Esophagus (tissue), 2 donors: ENCODE results near the gene CX3CL1. TPM values are rescaled to one million over a fixed set of nuclear protein-coding genes. Genes with fewer than 3 reads are reported as not detected.
"Not testable (repeated sequence)": the region's sequence is repeated elsewhere in the genome, so short reads cannot be mapped to it uniquely, and the experiment has no call there.

Source experiments
- H3K27ac ChIP-seq, 2 donors: one replicate each; pipeline ENCODE4 v1.5.1; 2013; ENCODE audit warnings: low read depth in 2 of 2, mild to moderate bottlenecking in 2 of 2, inconsistent platforms in 1 of 2, low read length in 1 of 2, moderate library complexity in 1 of 2
- H3K27me3 ChIP-seq, 2 donors: one replicate each; pipeline ENCODE4 v1.6.1; 2013; ENCODE audit warnings: low read length in 2 of 2, control low read depth in 1 of 2, mild to moderate bottlenecking in 1 of 2; ENCODE audit not compliant: insufficient read depth in 2 of 2, control insufficient read depth in 1 of 2
- H3K36me3 ChIP-seq, 2 donors: one replicate each; pipeline ENCODE4 v1.6.1; 2013; ENCODE audit warnings: low read length in 1 of 2; ENCODE audit not compliant: control insufficient read depth in 2 of 2, insufficient read depth in 2 of 2
- H3K4me1 ChIP-seq, 2 donors: one replicate each; pipeline ENCODE4 v1.6.1; 2013; ENCODE audit warnings: low read length in 1 of 2; ENCODE audit not compliant: control insufficient read depth in 2 of 2, insufficient read depth in 2 of 2
- H3K4me3 ChIP-seq, 2 donors: one replicate each; pipeline ENCODE4 v1.5.1; 2013; ENCODE audit warnings: low read length in 2 of 2, mild to moderate bottlenecking in 2 of 2, low read depth in 1 of 2, moderate library complexity in 1 of 2
- H3K9me3 ChIP-seq, 2 donors: one replicate each; pipeline ENCODE4 v1.6.1; 2013; ENCODE audit warnings: mild to moderate bottlenecking in 2 of 2, low read depth in 1 of 2, low read length in 1 of 2, moderate library complexity in 1 of 2; ENCODE audit not compliant: control insufficient read depth in 2 of 2, insufficient read depth in 1 of 2
- WGBS, 2 donors: extraction: QIAGEN DNeasy Blood & Tissue Kit; methylation state at CpG; one replicate each; pipeline ENCODE4 v1.1.7; 2013; 5-methylcytosine and 5-hydroxymethylcytosine counted together
- polyA plus RNA-seq, 2 donors: library from polyadenylated mRNA; stranded (reverse); fragments of 200-250 nt; gene quantifications; one replicate each; pipeline ENCODE4 v1.2.3, GENCODE V29; 2013
- donor health status: healthy with polysubstance abuse.
- donor health status: Bipolar disorder and iron deficiency.

The CX3CL1 gene
- polyA plus RNA-seq, 2 donors = 5.0 to 5.9 TPM

GRCh38 chr16:57396786-57397185 lies 24.5 kb downstream of the CX3CL1 start:
- Histone ChIP-seq H3K9me3 (no peaks in the 10 kb centered on the region), H3K4me3 (no peak overlapping the region), H3K36me3 (no peaks in the 10 kb centered on the region), H3K27me3 (no peaks in the 10 kb centered on the region), H3K27ac (no peak overlapping the region), H3K4me1 (peaks cover 0 to 15% of the 10 kb centered on the region in 2 donors)
- WGBS, 2 donors = 60 to 68% methylated on average over 4 of the region's 4 CpGs

- not testable (repeated sequence) for H3K27me3 ChIP-seq, H3K36me3 ChIP-seq, H3K4me3 ChIP-seq, H3K9me3 ChIP-seq, H3K27ac ChIP-seq
- peaks cover 0 to 12% of the 10 kb centered on the region in 2 donors for H3K4me1 ChIP-seq
- WGBS, 2 donors = 66 to 78% methylated on average over 4 of the region's 4 CpGs
Observed at GRCh38 chr16:57397493-57397892, 25.2 kb downstream of the CX3CL1 start.

- Histone ChIP-seq H3K4me1 (no peaks in the 10 kb centered on the region), H3K36me3 (no peaks in the 10 kb centered on the region), H3K4me3 (no peak overlapping the region), H3K27ac (no peak overlapping the region), H3K27me3 (no peaks in the 10 kb centered on the region), H3K9me3 (no peaks in the 10 kb centered on the region)
- WGBS, 2 donors = 58 to 68% methylated on average over 7 of the region's 7 CpGs
Observed at GRCh38 chr16:57401943-57402640, 29.8 kb downstream of the CX3CL1 start.

GRCh38 chr16:57403965-57404817 lies 31.9 kb downstream of the CX3CL1 start, which contains the start of gene CCL17:
CCL17 (plus strand) TSS chr16:57404767; CDS start chr16:57413933, 9,166 bp downstream.
- H3K27me3 ChIP-seq = no peaks in the 10 kb centered on the region
- no peak within 1 kb of the TSS for H3K27ac ChIP-seq
- H3K4me3 ChIP-seq = no peak within 1 kb of the TSS
- no peaks in the 10 kb centered on the region for H3K9me3 ChIP-seq
- WGBS, 2 donors = 76 to 80% methylated on average over 17 of the region's 17 CpGs
- H3K4me1 ChIP-seq = no peaks in the 10 kb centered on the region
- no peaks in the 10 kb centered on the region for H3K36me3 ChIP-seq

- Histone ChIP-seq H3K9me3 (no peaks in the 10 kb centered on the region), H3K27ac (no peak overlapping the region), H3K4me3 (no peak overlapping the region), H3K27me3 (no peaks in the 10 kb centered on the region), H3K36me3 (no peaks in the 10 kb centered on the region), H3K4me1 (peaks cover 0 to 3% of the 10 kb centered on the region in 2 donors)
- WGBS, 2 donors = 68 to 80% methylated on average over 3 of the region's 3 CpGs
Observed at GRCh38 chr16:57405097-57405496, 32.8 kb downstream of the CX3CL1 start.

GRCh38 chr16:57406881-57407280 lies 34.6 kb downstream of the CX3CL1 start:
- H3K27me3 ChIP-seq = no peaks in the 10 kb centered on the region
- no peaks in the 10 kb centered on the region for H3K36me3 ChIP-seq
- no peaks in the 10 kb centered on the region for H3K9me3 ChIP-seq
- no peak overlapping the region for H3K4me3 ChIP-seq
- no peak overlapping the region for H3K27ac ChIP-seq
- H3K4me1 ChIP-seq = peaks cover 0 to 9% of the 10 kb centered on the region in 2 donors
- 62 to 72% methylated on average over 2 of the region's 2 CpGs for WGBS, 2 donors

GRCh38 chr16:57407521-57408353 lies 35.4 kb downstream of the CX3CL1 start:
- Histone ChIP-seq H3K36me3 (no peaks in the 10 kb centered on the region), H3K9me3 (no peaks in the 10 kb centered on the region), H3K4me3 (no peak overlapping the region), H3K4me1 (peaks cover 0 to 9% of the 10 kb centered on the region in 2 donors), H3K27ac (no peak overlapping the region), H3K27me3 (no peaks in the 10 kb centered on the region)
- 90 to 91% methylated on average over 5 of the region's 5 CpGs for WGBS, 2 donors

GRCh38 chr16:57409065-57409464 lies 36.8 kb downstream of the CX3CL1 start:
- H3K4me1 ChIP-seq = peaks cover 0 to 9% of the 10 kb centered on the region in 2 donors
- H3K27ac ChIP-seq = no peak overlapping the region
- no peak overlapping the region for H3K4me3 ChIP-seq
- H3K9me3 ChIP-seq = no peaks in the 10 kb centered on the region
- 68 to 74% methylated on average over 5 of the region's 5 CpGs for WGBS, 2 donors
- H3K36me3 ChIP-seq = no peaks in the 10 kb centered on the region
- no peaks in the 10 kb centered on the region for H3K27me3 ChIP-seq

- 46 to 52% methylated on average over 14 of the region's 14 CpGs for WGBS, 2 donors
- Histone ChIP-seq H3K4me1 (peaks cover 0 to 9% of the 10 kb centered on the region in 2 donors), H3K36me3 (no peaks in the 10 kb centered on the region), H3K4me3 (no peak overlapping the region), H3K27me3 (no peaks in the 10 kb centered on the region), H3K9me3 (no peaks in the 10 kb centered on the region), H3K27ac (no peak overlapping the region)
Observed at GRCh38 chr16:57409870-57410587, 37.7 kb downstream of the CX3CL1 start.
